ENCODE data around the gene NUMA1.

The NUMA1 gene

GRCh38 chr11:72100462-72100861, 20.1 kb upstream of the NUMA1 start:
- peak; percentile 68 to 75 for DNase-seq

DNA sequence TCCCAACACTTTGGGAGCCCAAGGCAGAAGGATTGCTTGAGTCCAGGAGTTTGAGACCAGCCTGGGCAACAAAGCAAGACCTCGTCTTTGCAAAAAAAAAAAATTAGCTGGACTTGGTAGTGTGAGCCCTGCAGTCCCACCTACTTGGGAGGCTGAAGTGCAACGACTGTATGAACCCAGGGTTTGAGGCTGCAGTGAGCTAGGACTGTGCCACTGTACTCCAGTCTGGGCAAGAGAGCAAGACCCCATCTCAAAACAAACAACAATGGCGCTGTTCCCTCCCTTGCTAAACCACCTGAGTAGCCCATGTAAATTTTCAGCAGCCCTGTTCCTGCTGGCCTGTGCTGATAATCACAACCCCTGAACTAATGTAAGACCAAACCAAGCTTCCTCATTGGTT, 19.7 kb upstream of the NUMA1 start:
- DNase-seq: peak in 1 of 2 donors; percentile 16

GRCh38 chr11:72098741-72099140, 18.4 kb upstream of the NUMA1 start:
- DNase-seq: no peak

GRCh38 chr11:72091292-72091691, 10.9 kb upstream of the NUMA1 start:
- peak; percentile 89 to 93 for DNase-seq

DNA sequence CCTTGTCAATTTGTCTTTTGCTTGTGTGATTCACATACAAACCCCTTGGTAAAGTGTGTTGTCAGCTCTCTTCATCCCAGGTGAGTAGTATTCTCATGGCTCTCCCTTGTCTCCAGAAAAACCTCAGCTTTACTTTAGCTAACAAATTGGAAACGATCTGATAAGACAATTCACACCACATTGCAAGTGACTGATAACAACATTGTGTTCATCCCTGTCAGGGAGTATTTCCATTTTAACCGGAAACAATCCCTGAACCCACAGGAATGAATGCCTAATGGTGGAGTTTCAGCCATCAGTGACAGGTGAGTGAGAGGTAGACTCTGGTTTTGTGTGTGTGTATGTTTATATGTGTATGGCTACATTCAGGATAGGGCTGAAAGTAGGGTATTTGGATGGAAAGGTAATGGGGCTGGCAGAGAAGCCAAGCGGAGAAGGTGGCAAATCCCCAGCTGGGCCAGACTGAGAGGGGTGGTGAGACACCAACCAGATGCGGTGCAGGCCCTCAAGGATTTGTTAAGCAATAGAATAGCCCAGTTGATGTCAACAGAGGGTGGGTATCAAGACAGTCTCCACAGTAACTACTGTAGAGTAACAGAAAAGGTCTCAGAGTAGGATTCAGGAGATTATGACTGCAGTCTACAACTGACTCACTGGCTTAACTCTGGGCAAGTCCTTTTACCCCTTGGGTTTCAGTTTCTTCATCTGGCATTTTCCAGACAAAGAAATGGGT, 7.9 kb upstream of the NUMA1 start:
- DNase-seq: no peak

- DNase-seq: peak in 1 of 2 donors; percentile 55
Observed at GRCh38 chr11:72085621-72086351, 5.4 kb upstream of the NUMA1 start.

DNA sequence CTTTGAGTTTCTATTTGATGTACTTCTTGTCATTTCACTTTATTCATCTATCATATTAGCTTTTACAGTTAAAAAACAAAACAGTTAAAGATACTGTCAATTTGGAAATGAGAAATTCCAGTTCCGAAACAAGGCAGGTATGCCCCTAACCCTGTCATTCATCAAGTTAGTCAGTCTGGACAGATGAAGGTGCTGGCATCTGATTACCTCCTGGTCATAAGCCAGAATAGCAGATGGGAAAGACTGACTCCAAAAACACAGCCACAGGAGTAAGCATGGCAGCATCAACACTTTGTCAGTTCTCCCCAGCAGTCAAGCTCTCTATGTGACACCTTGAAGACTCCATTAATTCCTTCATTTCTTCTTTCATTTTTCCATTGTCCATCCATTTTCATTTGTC, 4.6 kb upstream of the NUMA1 start:
- no peak for DNase-seq

DNA sequence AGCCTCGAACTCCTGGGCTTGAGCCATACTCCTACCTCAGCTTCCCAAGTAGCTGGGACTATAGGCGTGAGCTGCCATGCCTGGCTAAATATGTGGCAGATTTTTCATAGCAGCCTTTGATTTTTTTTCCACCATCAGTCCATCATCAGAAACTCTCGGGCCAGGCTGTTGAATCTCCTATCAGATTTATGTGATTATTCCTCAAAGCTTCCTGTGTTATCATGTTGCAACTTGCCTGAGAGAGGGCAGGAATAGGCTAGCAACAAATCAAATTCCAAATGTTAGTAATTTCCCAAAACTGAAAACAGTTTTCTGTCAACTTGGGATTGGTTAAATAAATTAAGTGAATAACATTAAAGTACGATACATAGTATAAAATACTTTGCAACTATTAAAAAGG, 3.7 kb upstream of the NUMA1 start:
- DNase-seq: no peak

DNA sequence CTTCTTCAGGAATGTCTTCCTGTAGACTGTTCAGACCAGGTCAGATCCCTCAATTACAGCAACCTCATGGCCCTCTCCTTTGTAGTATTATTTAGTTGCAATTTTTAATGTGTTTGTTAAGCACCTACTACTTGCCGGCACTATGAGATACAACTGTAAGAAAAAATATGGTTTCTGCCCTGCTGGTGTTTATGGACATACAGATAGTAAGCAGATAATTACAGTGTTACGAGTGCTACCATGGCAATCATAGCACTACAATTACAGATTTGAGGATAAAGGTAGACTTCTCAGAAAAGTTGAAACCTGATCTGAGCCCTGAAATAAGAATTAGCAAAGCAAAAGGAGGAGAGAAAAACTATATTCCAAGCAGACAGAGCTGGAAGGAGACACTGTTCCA, 3.1 kb upstream of the NUMA1 start:
- DNase-seq: no peak

DNA sequence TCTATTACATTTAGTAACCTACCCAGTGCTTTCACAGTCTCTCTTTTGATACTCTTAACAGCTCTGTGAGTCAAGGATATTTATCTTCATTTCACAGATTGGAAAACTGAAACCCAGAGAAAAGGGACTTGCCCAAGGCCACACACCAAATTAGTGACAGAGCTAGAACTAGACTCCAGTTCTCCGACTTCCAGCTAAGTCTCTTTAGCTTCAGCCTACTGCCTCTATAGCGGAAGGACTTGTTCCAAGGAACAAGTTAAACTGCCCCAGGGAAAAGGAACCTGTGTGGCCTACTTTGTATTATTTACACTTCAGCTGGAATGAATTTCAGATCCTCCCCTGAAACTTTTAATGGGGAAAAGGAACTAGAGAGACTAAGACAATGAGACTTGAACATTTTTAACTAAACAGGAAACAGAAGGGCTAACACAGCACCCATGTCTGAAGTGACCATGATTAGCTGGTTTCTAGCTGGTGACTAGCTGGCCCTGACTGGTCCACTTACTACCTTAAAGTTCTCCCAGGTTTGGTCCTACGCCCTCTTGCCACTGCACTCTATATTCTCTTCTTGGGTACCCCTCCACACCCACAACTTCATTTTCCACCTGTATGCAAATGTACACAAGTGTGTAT, 1.6 kb upstream of the NUMA1 start:
- DNase-seq: no peak

GRCh38 chr11:72081184-72081644, 872 bp upstream of the NUMA1 start:
- DNase-seq: no peak

- DNase-seq: no peak
Observed at GRCh38 chr11:72079819-72080325, 470 bp downstream of the NUMA1 start.

- no peak for DNase-seq
Observed at GRCh38 chr11:72078477-72078876, 1.9 kb downstream of the NUMA1 start.

GRCh38 chr11:72075756-72076155, 4.6 kb downstream of the NUMA1 start:
- no peak for DNase-seq

DNA sequence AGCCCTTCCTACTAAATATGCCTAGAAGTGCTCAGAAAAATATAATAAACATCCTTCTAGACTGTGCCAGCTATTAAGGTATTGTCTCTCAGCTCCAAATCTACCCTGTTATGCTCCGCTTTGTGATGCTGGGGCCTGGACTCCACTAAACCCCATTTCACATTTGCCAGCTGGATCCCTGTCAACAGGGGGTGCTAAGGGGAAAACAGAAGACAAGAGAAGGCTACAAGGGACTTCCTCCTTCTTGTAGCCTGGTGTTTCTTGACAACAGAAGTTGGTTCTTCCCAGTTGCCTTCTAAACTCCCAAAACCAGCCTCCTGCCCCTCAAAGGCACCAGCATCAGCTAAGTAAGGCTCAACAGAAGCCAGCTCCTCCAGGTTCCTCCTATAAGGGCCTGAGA, 5.2 kb downstream of the NUMA1 start:
- DNase-seq: peak; percentile 75 to 80

- DNase-seq: peak in 1 of 2 donors; percentile 36
Observed at GRCh38 chr11:72072348-72072747, 8.0 kb downstream of the NUMA1 start.

DNA sequence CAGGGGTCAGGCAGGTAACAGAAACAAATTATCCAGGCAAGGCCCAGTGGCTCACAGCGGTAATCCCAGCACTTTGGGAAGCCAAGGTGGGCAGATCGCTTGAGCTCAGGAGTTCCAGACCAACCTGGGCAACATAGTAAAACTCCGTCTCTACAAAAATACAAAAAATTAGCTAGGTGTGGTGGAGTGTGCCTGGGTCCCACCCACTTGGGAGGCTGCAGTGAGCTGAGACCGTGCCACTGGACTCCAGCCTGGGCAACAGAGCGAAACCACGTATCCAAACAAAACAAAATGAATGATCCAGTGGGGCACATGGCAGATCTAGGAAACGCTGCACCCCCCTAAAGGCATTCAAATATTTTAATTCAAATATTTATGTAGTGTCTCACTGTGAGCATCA, 9.9 kb downstream of the NUMA1 start:
- DNase-seq: no peak

DNA sequence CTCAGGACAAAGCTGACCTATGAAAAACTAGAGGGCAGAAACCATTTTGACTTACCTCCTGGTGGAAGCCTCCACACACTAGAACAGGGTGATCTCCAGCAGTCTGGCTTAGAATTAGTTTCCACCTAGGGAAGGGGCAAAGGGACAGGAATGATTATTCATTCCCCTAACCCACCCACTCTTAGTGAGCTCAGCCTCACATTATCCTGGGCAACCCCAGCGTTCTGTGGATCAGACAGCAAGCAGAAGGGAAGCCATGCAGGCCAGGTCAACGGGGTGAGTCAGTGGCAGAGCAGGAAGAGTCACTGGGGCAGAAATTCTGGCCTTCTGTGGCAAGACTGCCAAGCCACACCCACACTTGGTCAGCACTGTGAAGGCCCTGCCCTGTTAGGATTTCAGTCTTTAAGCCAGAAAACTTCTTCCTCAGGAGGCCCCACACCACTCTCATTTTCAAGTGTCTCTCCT, 10.5 kb downstream of the NUMA1 start:
- peak; percentile 93 to 98 for DNase-seq

DNA sequence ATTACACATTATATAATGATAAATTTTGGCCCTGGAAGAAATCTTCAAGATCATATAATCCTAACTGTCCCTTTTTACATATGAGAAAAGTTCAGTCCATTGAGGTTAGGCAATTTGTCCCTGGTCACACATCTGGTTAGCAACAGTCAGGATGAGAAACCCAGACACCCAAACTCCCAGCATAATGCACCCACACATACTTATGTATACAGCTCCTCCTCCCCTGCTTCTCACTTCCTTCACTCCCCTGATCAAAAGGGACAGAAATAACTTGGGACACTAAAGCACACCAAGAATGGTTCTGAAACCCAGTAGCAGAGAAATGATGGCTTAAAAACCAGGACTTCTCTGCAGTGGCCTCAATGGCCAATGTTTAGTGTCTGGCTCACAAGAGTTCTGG, 11.1 kb downstream of the NUMA1 start:
- DNase-seq: peak; percentile 53 to 71

DNA sequence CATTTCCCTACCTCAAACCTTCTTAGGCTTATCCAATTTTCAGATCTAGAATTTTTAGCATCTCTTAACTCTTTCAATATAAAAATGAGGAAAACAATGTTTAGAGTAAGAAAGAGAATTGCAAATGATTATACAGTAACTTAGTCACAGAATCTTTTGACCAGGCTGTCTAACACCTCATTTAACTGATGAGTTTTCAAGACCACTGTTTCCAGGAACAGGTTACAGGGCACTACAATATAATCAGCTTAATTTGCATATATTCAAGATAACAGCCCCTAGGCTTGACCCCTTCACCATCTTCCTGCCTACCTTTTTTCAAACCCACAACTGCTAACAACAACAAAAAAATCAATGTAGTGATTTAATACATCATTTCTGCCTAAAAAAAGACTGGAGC, 12.7 kb downstream of the NUMA1 start:
- no peak for DNase-seq

- no peak for DNase-seq
Observed at GRCh38 chr11:72067266-72067665, 13.1 kb downstream of the NUMA1 start.

- DNase-seq: no peak
Observed at GRCh38 chr11:72066855-72067254, 13.5 kb downstream of the NUMA1 start.

DNA sequence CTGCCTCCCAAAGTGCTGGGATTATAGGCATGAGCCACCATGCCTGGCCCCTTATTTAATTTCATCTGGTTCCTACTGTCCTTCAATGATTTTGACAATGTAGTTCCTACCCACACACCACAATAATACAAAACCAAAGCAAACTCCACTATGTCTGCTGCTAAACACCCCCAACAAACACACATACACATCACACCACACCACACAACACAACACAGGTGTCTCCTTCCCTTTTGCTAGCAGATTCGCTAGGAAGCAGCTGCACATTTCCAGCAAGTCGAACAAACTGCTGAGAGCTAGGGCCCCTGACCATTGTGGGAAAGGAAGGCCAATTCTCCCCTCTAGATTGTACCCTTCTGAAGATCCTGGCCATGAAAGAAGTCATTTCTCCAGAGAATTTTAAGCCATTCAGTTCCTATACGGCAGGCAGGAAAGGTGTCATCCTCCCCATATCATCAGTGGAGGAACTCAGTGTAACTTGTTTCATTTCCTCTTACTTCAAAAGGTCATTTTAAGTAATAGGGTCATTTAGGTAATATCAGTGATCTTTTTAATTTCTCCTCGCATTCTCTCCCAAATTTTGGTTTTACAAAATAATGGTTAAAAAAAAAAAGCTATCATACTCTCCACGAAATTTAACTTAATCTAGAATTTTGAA, 18.5 kb downstream of the NUMA1 start:
- no peak for DNase-seq

All from inflammatory macrophage (primary cell).